ENCODE results near the gene ZSCAN16.

The ZSCAN16 gene

DNA sequence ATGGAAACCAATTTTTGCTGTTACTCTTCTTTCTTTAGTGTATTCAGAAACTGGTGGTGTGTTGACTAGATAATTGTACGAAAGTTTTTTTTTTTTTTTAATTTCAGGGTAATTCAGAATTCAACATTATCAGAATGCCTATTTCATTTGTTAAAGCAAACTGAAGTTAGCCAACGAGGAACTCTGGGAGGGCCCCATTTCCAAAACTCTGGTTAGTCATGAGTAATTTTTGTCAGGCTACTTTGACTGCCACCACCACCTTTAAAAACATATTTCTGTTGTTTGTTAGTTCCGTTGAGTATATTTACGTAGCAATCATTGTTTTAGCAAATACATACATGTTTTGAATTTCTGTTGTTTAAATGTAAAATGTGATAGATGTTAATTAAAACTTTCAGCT is 18.0 kb downstream of the ZSCAN16 start:
- Mint-ChIP-seq H3K4me1 (peaks cover 50% of the 10 kb centered on the region), H3K27me3 (no peaks in the 10 kb centered on the region), H3K9me3 (no peaks in the 10 kb centered on the region), H3K27ac (peak overlapping the region in 1 of 2 donors; percentile 91), H3K4me3 (peak overlapping the region; percentile 96)
- no peak for DNase-seq
- ATAC-seq, result no peak

GRCh38 chr6:28145231-28145630 is 20.8 kb downstream of the ZSCAN16 start:
- H3K27ac Mint-ChIP-seq, result no peak overlapping the region
- no peak overlapping the region for H3K4me3 Mint-ChIP-seq
- DNase-seq, result no peak
- no peak for ATAC-seq
- H3K27me3 Mint-ChIP-seq, result no peaks in the 10 kb centered on the region
- H3K9me3 Mint-ChIP-seq, result no peaks in the 10 kb centered on the region
- peaks cover 32% of the 10 kb centered on the region for H3K4me1 Mint-ChIP-seq

DNA sequence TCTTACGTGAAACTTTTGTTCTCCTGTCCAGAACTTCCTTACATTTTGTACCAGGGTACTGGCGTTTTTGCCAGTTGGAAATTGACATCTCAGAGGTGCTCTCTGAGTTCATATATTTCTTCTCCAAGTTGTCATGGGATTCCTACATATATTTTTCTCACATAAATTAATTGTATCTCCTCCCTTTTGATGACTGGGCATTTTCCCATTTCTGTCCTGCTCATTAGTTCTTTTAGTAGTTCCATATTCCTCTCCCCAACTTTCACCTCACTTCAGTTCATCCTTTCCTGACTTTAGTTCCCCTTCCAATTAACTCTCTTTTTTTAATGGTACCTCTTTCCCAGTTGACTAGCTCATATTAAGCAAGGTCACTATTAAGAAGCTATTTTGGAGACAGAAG is 28.1 kb downstream of the ZSCAN16 start:
- ATAC-seq, result no peak
- H3K27ac Mint-ChIP-seq, result no peak overlapping the region
- peaks cover 7 to 11% of the 10 kb centered on the region in 2 donors for H3K9me3 Mint-ChIP-seq
- DNase-seq, result no peak
- H3K4me1 Mint-ChIP-seq, result no peaks in the 10 kb centered on the region
- H3K27me3 Mint-ChIP-seq, result no peaks in the 10 kb centered on the region
- H3K4me3 Mint-ChIP-seq, result no peak overlapping the region

DNA sequence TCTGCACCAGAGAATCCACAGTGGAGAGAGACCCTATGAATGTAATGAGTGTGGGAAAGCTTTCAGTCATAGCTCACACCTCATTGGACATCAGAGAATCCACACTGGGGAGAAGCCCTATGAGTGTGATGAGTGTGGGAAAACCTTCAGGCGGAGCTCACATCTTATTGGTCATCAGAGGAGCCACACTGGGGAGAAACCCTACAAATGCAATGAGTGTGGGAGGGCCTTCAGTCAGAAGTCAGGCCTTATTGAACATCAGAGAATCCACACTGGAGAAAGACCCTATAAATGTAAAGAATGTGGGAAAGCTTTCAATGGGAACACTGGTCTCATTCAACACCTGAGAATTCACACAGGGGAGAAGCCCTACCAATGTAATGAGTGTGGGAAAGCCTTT is 29.1 kb downstream of the ZSCAN16 start:
- Mint-ChIP-seq H3K4me3 (no peak overlapping the region), H3K4me1 (no peaks in the 10 kb centered on the region), H3K27ac (no peak overlapping the region), H3K9me3 (peaks cover 9 to 16% of the 10 kb centered on the region in 2 donors), H3K27me3 (no peaks in the 10 kb centered on the region)
- no peak for ATAC-seq
- DNase-seq, result no peak

GRCh38 chr6:28154357-28154756 is 29.9 kb downstream of the ZSCAN16 start:
- no peak for ATAC-seq
- H3K4me3 Mint-ChIP-seq, result no peak overlapping the region
- no peaks in the 10 kb centered on the region for H3K4me1 Mint-ChIP-seq
- no peaks in the 10 kb centered on the region for H3K27me3 Mint-ChIP-seq
- H3K9me3 Mint-ChIP-seq, result peaks cover 16 to 24% of the 10 kb centered on the region in 2 donors
- H3K27ac Mint-ChIP-seq, result no peak overlapping the region
- DNase-seq, result no peak

DNA sequence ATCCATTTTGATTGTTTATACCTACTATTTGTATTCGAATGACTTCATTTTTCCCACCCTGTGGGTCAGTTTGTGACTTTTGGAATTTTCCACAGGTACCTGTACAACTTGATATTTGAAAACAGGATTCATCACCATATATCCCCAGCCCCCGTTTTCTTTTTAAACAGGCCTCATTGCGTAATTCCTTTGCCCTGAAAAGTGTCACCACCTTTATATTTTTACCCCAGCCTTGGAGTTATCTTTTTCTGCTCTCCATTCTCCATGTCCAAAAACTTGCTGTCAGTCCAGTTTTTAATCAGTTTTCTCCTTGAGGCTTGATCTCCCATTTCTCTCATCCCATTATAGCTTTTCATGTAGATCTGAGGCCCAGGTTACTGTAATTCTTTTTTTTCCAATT is 33.9 kb downstream of the ZSCAN16 start:
- Mint-ChIP-seq H3K9me3 (peaks cover 14 to 21% of the 10 kb centered on the region in 2 donors), H3K4me1 (peaks cover 19% of the 10 kb centered on the region), H3K27me3 (no peaks in the 10 kb centered on the region), H3K4me3 (no peak overlapping the region), H3K27ac (no peak overlapping the region)
- DNase-seq (no peak), ATAC-seq (no peak)

- Mint-ChIP-seq H3K9me3 (peaks cover 14 to 20% of the 10 kb centered on the region in 2 donors), H3K4me3 (no peak overlapping the region), H3K27ac (no peak overlapping the region), H3K27me3 (no peaks in the 10 kb centered on the region), H3K4me1 (peaks cover 19% of the 10 kb centered on the region)
- ATAC-seq (no peak), DNase-seq (no peak)
Measured at GRCh38 chr6:28159029-28159607, 34.7 kb downstream of the ZSCAN16 start.

DNA sequence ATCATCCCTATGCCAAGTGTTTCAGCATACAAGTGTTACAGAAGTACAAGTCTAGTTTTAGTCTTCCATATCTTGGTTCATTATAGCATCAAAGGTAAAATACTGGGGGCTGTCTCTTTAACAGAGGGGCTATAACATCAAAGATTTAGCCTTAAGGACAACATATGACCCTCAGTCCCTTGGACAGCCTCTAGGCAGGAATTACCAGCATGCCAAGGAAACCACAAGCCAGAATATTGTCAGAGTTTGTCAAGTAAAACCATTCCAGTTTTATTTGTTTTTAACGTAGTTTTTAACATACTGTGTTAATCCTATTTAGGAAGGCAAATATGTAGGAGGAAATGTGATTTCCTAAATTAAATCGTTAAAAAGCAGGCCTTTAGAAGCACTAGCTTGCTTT is 35.8 kb downstream of the ZSCAN16 start:
- ATAC-seq, result no peak
- no peaks in the 10 kb centered on the region for H3K27me3 Mint-ChIP-seq
- peaks cover 14 to 20% of the 10 kb centered on the region in 2 donors for H3K9me3 Mint-ChIP-seq
- no peak for DNase-seq
- H3K4me1 Mint-ChIP-seq, result peaks cover 19% of the 10 kb centered on the region
- no peak overlapping the region for H3K4me3 Mint-ChIP-seq
- no peak overlapping the region for H3K27ac Mint-ChIP-seq

GRCh38 chr6:28161410-28162079 is 37.1 kb downstream of the ZSCAN16 start:
- peak; percentile 78 to 90 for DNase-seq
- Mint-ChIP-seq H3K9me3 (peaks cover 14 to 20% of the 10 kb centered on the region in 2 donors), H3K27ac (peak overlapping the region; percentile 52 to 56), H3K27me3 (no peaks in the 10 kb centered on the region), H3K4me1 (peaks cover 19% of the 10 kb centered on the region), H3K4me3 (peak overlapping the region; percentile 88 to 89)
- ATAC-seq, result peak; percentile 99

GRCh38 chr6:28165563-28165962 is 41.2 kb downstream of the ZSCAN16 start:
- Mint-ChIP-seq H3K27me3 (no peaks in the 10 kb centered on the region), H3K27ac (no peak overlapping the region), H3K4me1 (peaks cover 19% of the 10 kb centered on the region), H3K9me3 (peaks cover 5 to 7% of the 10 kb centered on the region in 2 donors), H3K4me3 (no peak overlapping the region)
- ATAC-seq (no peak), DNase-seq (no peak)

DNA sequence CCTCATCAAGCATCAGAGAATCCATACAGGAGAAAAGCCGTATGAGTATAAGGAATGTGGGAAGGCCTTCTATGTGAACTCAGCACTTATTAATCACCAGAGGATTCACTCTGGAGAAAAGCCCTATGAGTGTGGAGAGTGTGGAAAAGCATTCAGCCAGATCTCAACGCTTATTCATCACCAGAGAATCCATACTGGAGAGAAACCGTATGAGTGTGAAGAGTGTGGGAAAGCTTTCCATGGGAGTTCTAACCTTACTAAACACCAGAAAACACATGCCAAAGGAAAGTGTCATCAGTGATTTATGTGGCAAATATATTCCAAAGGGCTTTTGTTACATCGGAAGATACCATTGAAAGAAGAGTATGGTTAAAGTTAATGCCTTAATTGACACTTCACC is 42.7 kb downstream of the ZSCAN16 start:
- Mint-ChIP-seq H3K27ac (no peak overlapping the region), H3K4me1 (peaks cover 6% of the 10 kb centered on the region), H3K4me3 (no peak overlapping the region), H3K27me3 (no peaks in the 10 kb centered on the region), H3K9me3 (no peaks in the 10 kb centered on the region)
- DNase-seq, result no peak
- ATAC-seq, result no peak

DNA sequence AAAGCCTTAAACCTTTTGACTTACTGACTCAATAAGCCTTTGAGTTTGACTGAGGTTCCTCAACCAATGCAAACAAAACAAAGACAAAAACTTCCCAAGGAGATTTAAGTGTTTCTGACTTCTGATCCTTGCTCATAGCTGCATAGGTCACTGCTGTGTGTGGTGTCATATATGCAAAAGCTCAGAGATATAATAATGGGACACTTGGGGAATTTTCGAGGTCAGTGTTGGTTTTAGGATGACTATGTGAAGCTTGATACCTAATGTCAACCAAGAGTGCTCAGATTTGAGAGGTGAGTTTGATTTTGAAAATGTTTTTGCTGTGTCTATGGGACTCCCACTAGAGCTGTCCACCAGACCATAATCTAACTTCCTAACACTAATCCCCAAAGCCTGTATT is 43.5 kb downstream of the ZSCAN16 start:
- no peak overlapping the region for H3K4me3 Mint-ChIP-seq
- ATAC-seq (no peak), DNase-seq (no peak)
- no peaks in the 10 kb centered on the region for H3K27me3 Mint-ChIP-seq
- no peak overlapping the region for H3K27ac Mint-ChIP-seq
- H3K9me3 Mint-ChIP-seq, result no peaks in the 10 kb centered on the region
- no peaks in the 10 kb centered on the region for H3K4me1 Mint-ChIP-seq

DNA sequence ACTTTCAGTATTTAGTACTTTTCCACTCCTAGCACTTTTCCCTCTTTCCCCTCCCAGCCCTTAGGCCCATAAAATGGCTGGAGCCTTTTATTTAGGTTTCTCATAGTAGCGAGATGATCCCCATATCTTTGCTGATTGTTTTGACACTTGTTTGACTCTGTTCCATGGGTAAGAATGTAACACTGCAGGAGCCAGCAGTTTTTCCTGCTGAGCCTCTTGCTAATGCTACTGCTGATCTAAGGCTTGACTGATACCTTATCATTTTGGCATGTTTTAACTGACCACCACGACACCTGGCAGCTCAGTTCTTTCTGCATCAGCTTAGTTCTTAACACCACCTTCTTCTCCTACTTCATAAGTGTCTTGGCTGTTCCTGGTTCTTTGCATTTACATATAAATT is 46.9 kb downstream of the ZSCAN16 start:
- ATAC-seq, result no peak
- Mint-ChIP-seq H3K4me3 (no peak overlapping the region), H3K4me1 (no peaks in the 10 kb centered on the region), H3K9me3 (peaks cover 4 to 7% of the 10 kb centered on the region in 2 donors), H3K27me3 (peaks cover 11% of the 10 kb centered on the region), H3K27ac (no peak overlapping the region)
- no peak for DNase-seq

GRCh38 chr6:28172006-28172405 is 47.6 kb downstream of the ZSCAN16 start:
- Mint-ChIP-seq H3K4me3 (no peak overlapping the region), H3K9me3 (peaks cover 8 to 13% of the 10 kb centered on the region in 2 donors), H3K4me1 (no peaks in the 10 kb centered on the region), H3K27me3 (peaks cover 14% of the 10 kb centered on the region), H3K27ac (no peak overlapping the region)
- DNase-seq (no peak), ATAC-seq (no peak)

DNA sequence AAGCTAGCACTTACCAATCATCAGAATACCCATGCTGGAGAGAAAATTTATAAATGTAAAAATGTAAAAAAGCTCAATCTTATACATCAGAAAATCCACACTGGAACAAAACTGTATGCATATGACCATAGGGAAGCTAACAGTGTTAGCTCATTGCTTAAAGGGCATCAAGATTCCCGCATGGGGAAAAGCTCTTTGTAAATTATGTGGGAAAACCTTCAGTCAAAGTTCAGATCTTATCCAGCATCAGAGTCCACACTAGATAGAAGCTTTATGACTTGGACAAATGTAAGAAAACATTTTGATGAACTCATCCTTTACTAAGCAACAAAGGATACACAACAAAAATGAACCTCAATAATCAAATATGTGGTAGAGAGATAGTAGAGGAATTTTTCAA is 52.0 kb downstream of the ZSCAN16 start:
- Mint-ChIP-seq H3K4me1 (no peaks in the 10 kb centered on the region), H3K27ac (no peak overlapping the region), H3K27me3 (peaks cover 43% of the 10 kb centered on the region), H3K4me3 (no peak overlapping the region), H3K9me3 (peaks cover 8 to 13% of the 10 kb centered on the region in 2 donors)
- DNase-seq (no peak), ATAC-seq (no peak)
